H9 (cell line): ENCODE measurements around the gene INTS1. TPM values are rescaled to one million over a fixed set of nuclear protein-coding genes. Genes with fewer than 3 reads are reported as not detected.
A peak's percentile ranks its signal among the peaks of the same experiment; 100 is the strongest.

Experiments
- DNase-seq: peaks from one replicate; pipeline ENCODE4 v3.0.0-alpha.2; 2017
- H2AFZ ChIP-seq: one replicate; pipeline ENCODE4 v1.6.1; 2013; ENCODE audit warnings: mild to moderate bottlenecking, low read length, control low read depth, moderate library complexity
- H2AK5ac ChIP-seq: 2 replicates; pipeline ENCODE4 v1.6.1; 2013; ENCODE audit warnings: low read length, control low read depth, mixed read lengths; ENCODE audit not compliant: insufficient read length
- H2BK120ac ChIP-seq: one replicate; pipeline ENCODE4 v1.6.1; 2013; ENCODE audit warnings: low read depth, mild to moderate bottlenecking, low read length, control low read depth, inconsistent platforms; ENCODE audit not compliant: poor library complexity, severe bottlenecking
- H2BK12ac ChIP-seq: 2 replicates; pipeline ENCODE4 v1.6.1; 2013; ENCODE audit warnings: low read length, control low read depth, mixed read lengths, low read depth; ENCODE audit not compliant: insufficient read length
- H2BK15ac ChIP-seq: 2 replicates; pipeline ENCODE4 v1.6.1; 2013; ENCODE audit warnings: low read depth, low read length, control low read depth
- H2BK20ac ChIP-seq: one replicate; pipeline ENCODE4 v1.6.1; 2013; ENCODE audit warnings: low read depth, mild to moderate bottlenecking, low read length, control low read depth, inconsistent platforms; ENCODE audit not compliant: poor library complexity, severe bottlenecking
- H2BK5ac ChIP-seq: 2 replicates; pipeline ENCODE4 v1.6.1; 2013; ENCODE audit warnings: low read length, control low read depth, mixed read lengths; ENCODE audit not compliant: insufficient read length
- H3K14ac ChIP-seq: 2 replicates; pipeline ENCODE4 v1.6.1; 2013; ENCODE audit warnings: low read length, control low read depth; ENCODE audit not compliant: insufficient read depth
- H3K18ac ChIP-seq: 2 replicates; pipeline ENCODE4 v1.6.1; 2013; ENCODE audit warnings: low read depth, mild to moderate bottlenecking, mixed read lengths, low read length, control low read depth; ENCODE audit not compliant: insufficient read length
- H3K23ac ChIP-seq: 2 replicates; pipeline ENCODE4 v1.6.1; 2013; ENCODE audit warnings: low read length, control low read depth, mixed read lengths, low read depth; ENCODE audit not compliant: insufficient read length
- H3K23me2 ChIP-seq: 2 replicates; pipeline ENCODE4 v1.6.1; 2013; ENCODE audit warnings: low read depth, mild to moderate bottlenecking, mixed read lengths, low read length, control low read depth; ENCODE audit not compliant: insufficient read length, poor library complexity, severe bottlenecking
- H3K27ac ChIP-seq: 2 replicates; pipeline ENCODE4 v1.5.1; 2013; ENCODE audit warnings: low read length, control low read depth, mixed read lengths, low read depth; ENCODE audit not compliant: insufficient read length
- H3K27me3 ChIP-seq: 2 replicates; pipeline ENCODE4 v1.6.1; 2013; ENCODE audit warnings: low read length, control low read depth, inconsistent platforms; ENCODE audit not compliant: insufficient read depth
- H3K4ac ChIP-seq: 2 replicates; pipeline ENCODE4 v1.6.1; 2013; ENCODE audit warnings: low read depth, mild to moderate bottlenecking, control low read depth, inconsistent platforms, low read length, moderate library complexity
- H3K4me1 ChIP-seq: 2 replicates; pipeline ENCODE4 v1.6.1; 2013; ENCODE audit warnings: low read length, control low read depth, inconsistent platforms; ENCODE audit not compliant: insufficient read depth
- H3K4me2 ChIP-seq: 2 replicates; pipeline ENCODE4 v1.6.1; 2013; ENCODE audit warnings: low read length, control low read depth, mixed read lengths; ENCODE audit not compliant: insufficient read length, insufficient read depth
- H3K56ac ChIP-seq: 2 replicates; pipeline ENCODE4 v1.6.1; 2013; ENCODE audit warnings: low read depth, mild to moderate bottlenecking, mixed read lengths, low read length, control low read depth; ENCODE audit not compliant: insufficient read length
- H3K79me1 ChIP-seq: 2 replicates; pipeline ENCODE4 v1.6.1; 2013; ENCODE audit warnings: low read depth, mild to moderate bottlenecking, moderate library complexity, low read length, control low read depth, inconsistent platforms; ENCODE audit not compliant: insufficient read depth, poor library complexity, severe bottlenecking
- H3K79me2 ChIP-seq: 2 replicates; pipeline ENCODE4 v1.6.1; 2013; ENCODE audit warnings: low read length, control low read depth, inconsistent platforms; ENCODE audit not compliant: insufficient read depth
- H3K9ac ChIP-seq: 2 replicates; pipeline ENCODE4 v1.6.1; 2013; ENCODE audit warnings: low read length, control low read depth, mixed read lengths; ENCODE audit not compliant: insufficient read length; ENCODE audit errors: extremely low read depth
- H3K9me3 ChIP-seq: one replicate; pipeline ENCODE4 v1.6.1; 2013; ENCODE audit warnings: low read depth, low read length, inconsistent platforms; ENCODE audit not compliant: control insufficient read depth
- H3T11ph ChIP-seq: one replicate; pipeline ENCODE4 v1.6.1; 2013; ENCODE audit warnings: mild to moderate bottlenecking, low read length, control low read depth, inconsistent platforms
- H4K20me1 ChIP-seq: one replicate; pipeline ENCODE4 v1.6.1; 2013; ENCODE audit not compliant: control insufficient read depth, insufficient read length, insufficient read depth
- H4K5ac ChIP-seq: 2 replicates; pipeline ENCODE4 v1.6.1; 2013; ENCODE audit warnings: low read depth, mild to moderate bottlenecking, mixed read lengths, low read length, control low read depth; ENCODE audit not compliant: insufficient read length
- H4K8ac ChIP-seq: replicated peaks from 2 replicates; pipeline ENCODE4 v1.6.1; 2013; ENCODE audit warnings: low read length, control low read depth, mixed read lengths, low read depth; ENCODE audit not compliant: insufficient read length
- H4K91ac ChIP-seq: 2 replicates; pipeline ENCODE4 v1.6.1; 2013; ENCODE audit warnings: low read depth, mild to moderate bottlenecking, moderate library complexity, mixed read lengths, low read length, control low read depth; ENCODE audit not compliant: insufficient read length
- H3K27ac Mint-ChIP-seq, 3 experiments: 2 replicates in 2 of 3; 3 replicates in 1 of 3; pipeline ENCODE4 v1.8.0; 2020 to 2021; ENCODE audit warnings: mixed read lengths in 3 of 3, mild to moderate bottlenecking in 1 of 3, moderate library complexity in 1 of 3
- H3K27me3 Mint-ChIP-seq: 2 replicates; pipeline ENCODE4 v1.8.0; 2021; ENCODE audit warnings: low read depth, mild to moderate bottlenecking, moderate library complexity, mixed read lengths
- H3K36me3 Mint-ChIP-seq, 3 experiments: 2 replicates in 2 of 3; 3 replicates in 1 of 3; pipeline ENCODE4 v1.8.0; 2020 to 2021; ENCODE audit warnings: low read depth in 3 of 3, mixed read lengths in 3 of 3; ENCODE audit not compliant: insufficient read depth in 1 of 3
- H3K4me1 Mint-ChIP-seq, 2 experiments: 2 replicates each; pipeline ENCODE4 v1.8.0; 2020; ENCODE audit warnings: mixed read lengths in 2 of 2
- H3K4me3 Mint-ChIP-seq, 2 experiments: 2 replicates in 1 of 2; 3 replicates in 1 of 2; pipeline ENCODE4 v1.8.0; 2020 to 2021; ENCODE audit warnings: mild to moderate bottlenecking in 2 of 2, mixed read lengths in 2 of 2, moderate library complexity in 1 of 2
- H3K9me3 Mint-ChIP-seq, 2 experiments: 2 replicates in 1 of 2; 3 replicates in 1 of 2; pipeline ENCODE4 v1.8.0; 2020; ENCODE audit warnings: mild to moderate bottlenecking in 2 of 2, mixed read lengths in 2 of 2, moderate library complexity in 1 of 2
- CTCF ChIP-seq: fragments of 200-600 bp; sonication (generic); conservative IDR thresholded peaks from 3 replicates; pipeline ENCODE4 v1.8.0; 2021; ENCODE audit warnings: antibody characterized with exemption, mild to moderate bottlenecking
- WGBS: extraction: QIAGEN DNeasy Blood & Tissue Kit; methylation state at CpG from one replicate; pipeline ENCODE4 v1.1.7; 2013; ENCODE audit warnings: missing lambda C conversion rate, low lambda C conversion rate, mixed read lengths; ENCODE audit not compliant: insufficient read length; ENCODE audit errors: extremely low coverage; 5-methylcytosine and 5-hydroxymethylcytosine counted together
- total RNA-seq: library from RNA; stranded (reverse); gene quantifications from 2 replicates; pipeline ENCODE4 v1.2.1, GENCODE V29; 2021

The INTS1 gene
- total RNA-seq, 1 experiment from 2014 or later = 133 TPM

GRCh38 chr7:1448958-1449357 lies 55.2 kb downstream of the INTS1 start:
- H3K4me3 Mint-ChIP-seq = no peak overlapping the region
- DNase-seq = no peak
- H3K4me1 Mint-ChIP-seq = 0 out of 4 replicates have a peak, but pooled peaks cover 0 to 2% of the 10 kb centered on the region in 2 experiments
- no peak overlapping the region for H3K23ac ChIP-seq
- no peak overlapping the region for H3K4ac ChIP-seq
- no peak overlapping the region for H3K18ac ChIP-seq
- H3K14ac ChIP-seq = no peak overlapping the region
- no peaks in the 10 kb centered on the region for H3K79me1 ChIP-seq
- no peaks in the 10 kb centered on the region for H3K36me3 Mint-ChIP-seq
- H3K9me3 Mint-ChIP-seq = no peaks in the 10 kb centered on the region; a peak in 1 of 5 replicates
- H4K5ac ChIP-seq = no peak overlapping the region
- no peaks in the 10 kb centered on the region for H3K79me2 ChIP-seq
- H4K8ac ChIP-seq = no peak overlapping the region
- no peak overlapping the region for H2BK5ac ChIP-seq
- WGBS = no CpG with 5 or more reads among the region's 14 CpGs
- H3K27ac Mint-ChIP-seq = no peak overlapping the region
- H2BK20ac ChIP-seq = no peak overlapping the region
- H4K91ac ChIP-seq = no peak overlapping the region
- H2AK5ac ChIP-seq = no peak overlapping the region
- H3K27ac ChIP-seq = no peak overlapping the region
- no peaks in the 10 kb centered on the region for H3K27me3 ChIP-seq
- no peak overlapping the region for H3K4me2 ChIP-seq
- H3K9ac ChIP-seq = no peak overlapping the region
- no peak overlapping the region for H3T11ph ChIP-seq
- no peak overlapping the region for H2BK120ac ChIP-seq
- H3K23me2 ChIP-seq = no peaks in the 10 kb centered on the region
- H2AFZ ChIP-seq = no peak overlapping the region
- H3K4me1 ChIP-seq = no peaks in the 10 kb centered on the region
- peaks cover 2% of the 10 kb centered on the region for H4K20me1 ChIP-seq
- H3K27me3 Mint-ChIP-seq = no peaks in the 10 kb centered on the region
- no peaks in the 10 kb centered on the region for H3K9me3 ChIP-seq
- TF ChIP-seq CTCF = peak; percentile 41; the same call in 2 of the 3 replicates
- no peak overlapping the region for H2BK12ac ChIP-seq
- no peak overlapping the region for H2BK15ac ChIP-seq
- no peak overlapping the region for H3K56ac ChIP-seq
